ENCODE measurements around the gene CLCNKA.

- TF ChIP-seq, protein P1, sequence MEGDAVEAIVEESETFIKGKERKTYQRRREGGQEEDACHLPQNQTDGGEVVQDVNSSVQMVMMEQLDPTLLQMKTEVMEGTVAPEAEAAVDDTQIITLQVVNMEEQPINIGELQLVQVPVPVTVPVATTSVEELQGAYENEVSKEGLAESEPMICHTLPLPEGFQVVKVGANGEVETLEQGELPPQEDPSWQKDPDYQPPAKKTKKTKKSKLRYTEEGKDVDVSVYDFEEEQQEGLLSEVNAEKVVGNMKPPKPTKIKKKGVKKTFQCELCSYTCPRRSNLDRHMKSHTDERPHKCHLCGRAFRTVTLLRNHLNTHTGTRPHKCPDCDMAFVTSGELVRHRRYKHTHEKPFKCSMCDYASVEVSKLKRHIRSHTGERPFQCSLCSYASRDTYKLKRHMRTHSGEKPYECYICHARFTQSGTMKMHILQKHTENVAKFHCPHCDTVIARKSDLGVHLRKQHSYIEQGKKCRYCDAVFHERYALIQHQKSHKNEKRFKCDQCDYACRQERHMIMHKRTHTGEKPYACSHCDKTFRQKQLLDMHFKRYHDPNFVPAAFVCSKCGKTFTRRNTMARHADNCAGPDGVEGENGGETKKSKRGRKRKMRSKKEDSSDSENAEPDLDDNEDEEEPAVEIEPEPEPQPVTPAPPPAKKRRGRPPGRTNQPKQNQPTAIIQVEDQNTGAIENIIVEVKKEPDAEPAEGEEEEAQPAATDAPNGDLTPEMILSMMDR (conservative IDR thresholded peaks at IDR 0.05) = no peak
- no peak for TF ChIP-seq EZH2 (IDR thresholded peaks at IDR 0.05; ENCODE audit: low read depth)
These were observed 32.7 kb upstream of the CLCNKA start for GRCh38 chr1:15988856-15989736.
